Measurements from ENCODE around the gene EIF3I.

EIF3I gene

GRCh38 chr1:32228771-32229170, 6.6 kb downstream of the EIF3I start:
- H3K27ac Mint-ChIP-seq, result peak overlapping the region in 1 of 2 donors; percentile 46
- H3K4me3 Mint-ChIP-seq, result no peak overlapping the region
- H3K4me1 Mint-ChIP-seq (ENCODE audit: low read depth in 2 of 2), result peaks cover 8 to 12% of the 10 kb centered on the region in 2 donors
- H3K9me3 Mint-ChIP-seq, result no peaks in the 10 kb centered on the region
- ATAC-seq (replicated peaks) (no peak), DNase-seq (no peak)
- H3K27me3 Mint-ChIP-seq, result no peaks in the 10 kb centered on the region
- peaks cover 81% of the 10 kb centered on the region for H3K36me3 Mint-ChIP-seq (ENCODE audit: insufficient read depth)

GRCh38 chr1:32231843-32232432, 9.7 kb downstream of the EIF3I start:
- H3K27ac Mint-ChIP-seq, result no peak overlapping the region
- no peaks in the 10 kb centered on the region for H3K27me3 Mint-ChIP-seq
- DNase-seq, result no peak
- no peak overlapping the region for H3K4me3 Mint-ChIP-seq
- no peaks in the 10 kb centered on the region for H3K9me3 Mint-ChIP-seq
- ATAC-seq (replicated peaks), result no peak
- H3K36me3 Mint-ChIP-seq (ENCODE audit: insufficient read depth), result peaks cover 54% of the 10 kb centered on the region
- H3K4me1 Mint-ChIP-seq (ENCODE audit: low read depth in 2 of 2), result peaks cover 2 to 5% of the 10 kb centered on the region in 2 donors

GRCh38 chr1:32232558-32233304, 10.5 kb downstream of the EIF3I start:
- no peak overlapping the region for H3K27ac Mint-ChIP-seq
- H3K27me3 Mint-ChIP-seq, result no peaks in the 10 kb centered on the region
- peaks cover 46% of the 10 kb centered on the region for H3K36me3 Mint-ChIP-seq (ENCODE audit: insufficient read depth)
- ATAC-seq (replicated peaks), result no peak
- no peak for DNase-seq
- peaks cover 2 to 4% of the 10 kb centered on the region in 2 donors for H3K4me1 Mint-ChIP-seq (ENCODE audit: low read depth in 2 of 2)
- no peaks in the 10 kb centered on the region for H3K9me3 Mint-ChIP-seq
- H3K4me3 Mint-ChIP-seq, result no peak overlapping the region

GRCh38 chr1:32234792-32235191, 12.6 kb downstream of the EIF3I start:
- Mint-ChIP-seq H3K27me3 (no peaks in the 10 kb centered on the region), H3K9me3 (no peaks in the 10 kb centered on the region)

GRCh38 chr1:32239337-32239736, 17.1 kb downstream of the EIF3I start:
- no peak overlapping the region for H3K27ac Mint-ChIP-seq
- peaks cover 8 to 14% of the 10 kb centered on the region in 2 donors for H3K4me1 Mint-ChIP-seq (ENCODE audit: low read depth in 2 of 2)
- H3K27me3 Mint-ChIP-seq, result no peaks in the 10 kb centered on the region
- ATAC-seq (replicated peaks) (no peak), DNase-seq (no peak)
- H3K36me3 Mint-ChIP-seq (ENCODE audit: insufficient read depth), result peaks cover 3% of the 10 kb centered on the region
- H3K4me3 Mint-ChIP-seq, result peak overlapping the region; percentile 89 to 91
- H3K9me3 Mint-ChIP-seq, result no peaks in the 10 kb centered on the region

More at GRCh38 chr1:32234792-32235191, 12.6 kb downstream of the EIF3I start:
- peaks cover 26% of the 10 kb centered on the region for H3K36me3 Mint-ChIP-seq (ENCODE audit: insufficient read depth)
- H3K4me3 Mint-ChIP-seq, result no peak overlapping the region
- ATAC-seq (replicated peaks) (no peak), DNase-seq (no peak)
- H3K4me1 Mint-ChIP-seq (ENCODE audit: low read depth in 2 of 2), result no peaks in the 10 kb centered on the region
- no peak overlapping the region for H3K27ac Mint-ChIP-seq

GRCh38 chr1:32239790-32240139, 17.6 kb downstream of the EIF3I start:
- peak overlapping the region; percentile 89 to 91 for H3K4me3 Mint-ChIP-seq
- H3K4me1 Mint-ChIP-seq (ENCODE audit: low read depth in 2 of 2), result peaks cover 8 to 14% of the 10 kb centered on the region in 2 donors
- H3K9me3 Mint-ChIP-seq, result no peaks in the 10 kb centered on the region
- H3K27ac Mint-ChIP-seq, result peak overlapping the region in 1 of 2 donors; percentile 44
- no peak for DNase-seq
- H3K27me3 Mint-ChIP-seq, result no peaks in the 10 kb centered on the region
- H3K36me3 Mint-ChIP-seq (ENCODE audit: insufficient read depth), result peaks cover 3% of the 10 kb centered on the region
- no peak for ATAC-seq (replicated peaks)

- Mint-ChIP-seq H3K4me3 (peak overlapping the region; percentile 89 to 91), H3K36me3 (ENCODE audit: insufficient read depth) (peaks cover 3% of the 10 kb centered on the region), H3K27ac (peak overlapping the region; percentile 44 to 75), H3K4me1 (ENCODE audit: low read depth in 2 of 2) (peaks cover 8 to 14% of the 10 kb centered on the region in 2 donors), H3K27me3 (no peaks in the 10 kb centered on the region), H3K9me3 (no peaks in the 10 kb centered on the region)
- peak; percentile 86 for ATAC-seq (replicated peaks)
- DNase-seq, result peak; percentile 49 to 54 (median 49)
These were observed 18.1 kb downstream of the EIF3I start for GRCh38 chr1:32240140-32240951.

- Mint-ChIP-seq H3K4me3 (peak overlapping the region; percentile 89 to 91), H3K27me3 (no peaks in the 10 kb centered on the region), H3K36me3 (ENCODE audit: insufficient read depth) (peaks cover 3% of the 10 kb centered on the region), H3K27ac (peak overlapping the region; percentile 44 to 75), H3K9me3 (no peaks in the 10 kb centered on the region), H3K4me1 (ENCODE audit: low read depth in 2 of 2) (peaks cover 8 to 14% of the 10 kb centered on the region in 2 donors)
- ATAC-seq (replicated peaks) (peak; percentile 71), DNase-seq (no peak)
These were observed 19.0 kb downstream of the EIF3I start for GRCh38 chr1:32241001-32241763.

- Mint-ChIP-seq H3K27me3 (no peaks in the 10 kb centered on the region), H3K4me3 (peak overlapping the region in 1 of 2 donors; percentile 17), H3K27ac (no peak overlapping the region), H3K4me1 (ENCODE audit: low read depth in 2 of 2) (peaks cover 10 to 17% of the 10 kb centered on the region in 2 donors), H3K9me3 (no peaks in the 10 kb centered on the region), H3K36me3 (ENCODE audit: insufficient read depth) (peaks cover 3% of the 10 kb centered on the region)
- ATAC-seq (replicated peaks), result no peak
- DNase-seq, result no peak
These were observed 20.2 kb downstream of the EIF3I start for GRCh38 chr1:32242341-32242851.

- Mint-ChIP-seq H3K9me3 (no peaks in the 10 kb centered on the region), H3K4me3 (peak within 1 kb of the TSS; percentile 88 to 96), H3K36me3 (ENCODE audit: insufficient read depth) (peaks cover 24% of the 10 kb centered on the region), H3K27me3 (no peaks in the 10 kb centered on the region), H3K27ac (peak within 1 kb of the TSS; percentile 97 to 98), H3K4me1 (ENCODE audit: low read depth in 2 of 2) (peaks cover 36 to 43% of the 10 kb centered on the region in 2 donors)
- DNase-seq, result no peak
- ATAC-seq (replicated peaks), result no peak
These were observed 24.7 kb downstream of the EIF3I start, which contains the start of gene FAM167B for GRCh38 chr1:32246888-32247273. FAM167B (plus strand) TSS chr1:32247222; CDS start chr1:32247422, 200 bp downstream.

- DNase-seq (no peak), ATAC-seq (replicated peaks) (no peak)
- Mint-ChIP-seq H3K4me1 (ENCODE audit: low read depth in 2 of 2) (peaks cover 36 to 44% of the 10 kb centered on the region in 2 donors), H3K36me3 (ENCODE audit: insufficient read depth) (peaks cover 30% of the 10 kb centered on the region), H3K27ac (peak overlapping the region; percentile 97 to 98), H3K9me3 (no peaks in the 10 kb centered on the region), H3K27me3 (no peaks in the 10 kb centered on the region), H3K4me3 (peak overlapping the region; percentile 88 to 96)
These were observed 25.2 kb downstream of the EIF3I start for GRCh38 chr1:32247452-32247851.

GRCh38 chr1:32247983-32248889, 26.0 kb downstream of the EIF3I start:
- H3K27ac Mint-ChIP-seq, result peak overlapping the region; percentile 97 to 98

More at GRCh38 chr1:32247983-32248889, 26.0 kb downstream of the EIF3I start:
- DNase-seq (peak; percentile 67 to 72 (median 71)), ATAC-seq (replicated peaks) (peak; percentile 26)
- Mint-ChIP-seq H3K9me3 (no peaks in the 10 kb centered on the region), H3K27me3 (no peaks in the 10 kb centered on the region), H3K36me3 (ENCODE audit: insufficient read depth) (peaks cover 37% of the 10 kb centered on the region), H3K4me3 (peak overlapping the region; percentile 88 to 96), H3K4me1 (ENCODE audit: low read depth in 2 of 2) (peaks cover 40 to 51% of the 10 kb centered on the region in 2 donors)

All from effector memory CD8-positive, alpha-beta T cell (primary cell).